Measurements from ENCODE around the gene PTDSS2.
A peak's percentile ranks its signal among the peaks of the same experiment; 100 is the strongest.
"Not testable (repeated sequence)": the region's sequence is repeated elsewhere in the genome, so short reads cannot be mapped to it uniquely, and the experiment has no call there.

Gene PTDSS2

GRCh38 chr11:449889-450808 is at the start of gene PTDSS2:
Gene PTDSS2 (plus strand): TSS chr11:450279. CDS start chr11:450456, 177 bp downstream.
- peak; percentile 87 to 93 for DNase-seq (ENCODE audit: low read depth in 2 of 2)

GRCh38 chr11:401196-401595 is 48.9 kb upstream of the PTDSS2 start:
- not testable (repeated sequence) for DNase-seq (ENCODE audit: low read depth in 2 of 2)

GRCh38 chr11:403021-403760 is 46.9 kb upstream of the PTDSS2 start:
- DNase-seq (ENCODE audit: low read depth in 2 of 2) = no peak

GRCh38 chr11:403761-404431 is 46.2 kb upstream of the PTDSS2 start:
- no peak for DNase-seq (ENCODE audit: low read depth in 2 of 2)

GRCh38 chr11:404551-405264 is 45.4 kb upstream of the PTDSS2 start:
- no peak for DNase-seq (ENCODE audit: low read depth in 2 of 2)

- no peak for DNase-seq (ENCODE audit: low read depth in 2 of 2)
Observed at GRCh38 chr11:405323-405953, 44.6 kb upstream of the PTDSS2 start.

- no peak for DNase-seq (ENCODE audit: low read depth in 2 of 2)
Observed at GRCh38 chr11:405954-406795, 43.9 kb upstream of the PTDSS2 start.

GRCh38 chr11:406796-407650 is 43.1 kb upstream of the PTDSS2 start:
- DNase-seq (ENCODE audit: low read depth in 2 of 2) = peak; percentile 72 to 79

GRCh38 chr11:407651-408123 is 42.4 kb upstream of the PTDSS2 start:
- no peak for DNase-seq (ENCODE audit: low read depth in 2 of 2)

- DNase-seq (ENCODE audit: low read depth in 2 of 2) = no peak
Observed at GRCh38 chr11:408154-409007, 41.7 kb upstream of the PTDSS2 start.

GRCh38 chr11:409008-409599 is 41.0 kb upstream of the PTDSS2 start:
- no peak for DNase-seq (ENCODE audit: low read depth in 2 of 2)

- no peak for DNase-seq (ENCODE audit: low read depth in 2 of 2)
Observed at GRCh38 chr11:409600-410483, 40.2 kb upstream of the PTDSS2 start.

- not testable (repeated sequence) for DNase-seq (ENCODE audit: low read depth in 2 of 2)
Observed at GRCh38 chr11:410711-411110, 39.4 kb upstream of the PTDSS2 start.

- DNase-seq (ENCODE audit: low read depth in 2 of 2) = not testable (repeated sequence)
Observed at GRCh38 chr11:411520-411919, 38.6 kb upstream of the PTDSS2 start.

- no peak for DNase-seq (ENCODE audit: low read depth in 2 of 2)
Observed at GRCh38 chr11:412641-413119, 37.4 kb upstream of the PTDSS2 start.
